ENCODE data around the gene SLC15A1. TPM values are rescaled to one million over a fixed set of nuclear protein-coding genes. Genes with fewer than 3 reads are reported as not detected.

SLC15A1 gene
- total RNA-seq, 4 donors from 2014 or later, result 0.19 to 5.3 (median 2.3) TPM

DNA sequence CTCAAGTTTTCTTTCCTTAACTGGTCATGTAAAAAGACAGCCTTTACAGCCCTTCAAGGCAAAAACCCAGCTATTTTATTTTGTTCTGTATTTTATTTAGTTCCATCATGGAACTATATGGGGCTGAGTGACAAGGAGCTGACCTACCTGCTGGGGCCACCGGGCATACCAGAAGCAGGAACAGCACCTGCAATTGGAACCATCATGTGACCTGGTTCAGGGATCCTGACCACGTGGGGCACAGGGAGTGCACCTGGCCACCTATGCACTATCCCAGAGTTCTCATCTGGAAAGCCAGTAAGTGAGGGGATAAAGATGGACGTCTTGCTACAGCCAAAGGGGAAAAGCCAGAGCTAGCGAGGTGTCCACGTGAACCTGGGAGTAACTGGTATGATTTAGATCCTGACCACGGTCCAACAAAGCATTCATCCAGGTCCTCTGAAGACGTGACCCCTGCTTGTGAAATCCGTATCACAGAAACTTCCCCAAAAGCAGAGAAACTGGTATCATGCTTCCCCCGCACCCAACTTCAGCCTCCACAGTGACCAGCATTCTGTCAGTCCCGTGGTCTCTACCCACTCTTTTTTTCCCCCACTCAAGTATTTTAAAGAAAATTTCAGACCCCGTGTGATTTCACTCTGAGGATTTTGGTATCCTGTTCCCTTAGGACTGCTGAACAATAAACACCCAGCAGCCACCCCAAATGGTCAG lies 40.5 kb upstream of the SLC15A1 start:
- no peaks in the 10 kb centered on the region for H3K4me1 ChIP-seq
- intact Hi-C loops (cut with DNase I), result no loop called here
- H3K4me3 ChIP-seq, result no peak overlapping the region
- no peak overlapping the region for H3K27ac ChIP-seq
- H3K27me3 ChIP-seq, result no peaks in the 10 kb centered on the region
- DNase-seq, result no peak
- TF ChIP-seq, protein P1, sequence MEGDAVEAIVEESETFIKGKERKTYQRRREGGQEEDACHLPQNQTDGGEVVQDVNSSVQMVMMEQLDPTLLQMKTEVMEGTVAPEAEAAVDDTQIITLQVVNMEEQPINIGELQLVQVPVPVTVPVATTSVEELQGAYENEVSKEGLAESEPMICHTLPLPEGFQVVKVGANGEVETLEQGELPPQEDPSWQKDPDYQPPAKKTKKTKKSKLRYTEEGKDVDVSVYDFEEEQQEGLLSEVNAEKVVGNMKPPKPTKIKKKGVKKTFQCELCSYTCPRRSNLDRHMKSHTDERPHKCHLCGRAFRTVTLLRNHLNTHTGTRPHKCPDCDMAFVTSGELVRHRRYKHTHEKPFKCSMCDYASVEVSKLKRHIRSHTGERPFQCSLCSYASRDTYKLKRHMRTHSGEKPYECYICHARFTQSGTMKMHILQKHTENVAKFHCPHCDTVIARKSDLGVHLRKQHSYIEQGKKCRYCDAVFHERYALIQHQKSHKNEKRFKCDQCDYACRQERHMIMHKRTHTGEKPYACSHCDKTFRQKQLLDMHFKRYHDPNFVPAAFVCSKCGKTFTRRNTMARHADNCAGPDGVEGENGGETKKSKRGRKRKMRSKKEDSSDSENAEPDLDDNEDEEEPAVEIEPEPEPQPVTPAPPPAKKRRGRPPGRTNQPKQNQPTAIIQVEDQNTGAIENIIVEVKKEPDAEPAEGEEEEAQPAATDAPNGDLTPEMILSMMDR (IDR thresholded peaks at IDR 0.05), result no peak
- TF ChIP-seq POLR2A (IDR thresholded peaks at IDR 0.05), result no peak
- no peaks in the 10 kb centered on the region for H3K9me3 ChIP-seq
- WGBS, 2 donors, result 84 to 88% methylated on average over 6 to 11 of the region's 11 CpGs
- H3K36me3 ChIP-seq, result peaks cover 8 to 61% (median 19%) of the 10 kb centered on the region in 3 donors

GRCh38 chr13:98792321-98792720 lies 39.8 kb upstream of the SLC15A1 start:
- intact Hi-C loops (cut with DNase I), result no loop called here
- DNase-seq, result no peak
- no peak overlapping the region for H3K27ac ChIP-seq
- 82 to 89% methylated on average over 6 to 9 of the region's 9 CpGs for WGBS, 2 donors
- H3K9me3 ChIP-seq, result no peaks in the 10 kb centered on the region
- no peak for TF ChIP-seq POLR2A (IDR thresholded peaks at IDR 0.05)
- TF ChIP-seq, protein P1 (IDR thresholded peaks at IDR 0.05), result no peak
- H3K36me3 ChIP-seq, result peaks cover 8 to 55% (median 18%) of the 10 kb centered on the region in 3 donors
- peaks cover 0 to 3% (median 0%) of the 10 kb centered on the region in 4 donors for H3K27me3 ChIP-seq
- no peak overlapping the region for H3K4me3 ChIP-seq
- H3K4me1 ChIP-seq, result no peaks in the 10 kb centered on the region

DNA sequence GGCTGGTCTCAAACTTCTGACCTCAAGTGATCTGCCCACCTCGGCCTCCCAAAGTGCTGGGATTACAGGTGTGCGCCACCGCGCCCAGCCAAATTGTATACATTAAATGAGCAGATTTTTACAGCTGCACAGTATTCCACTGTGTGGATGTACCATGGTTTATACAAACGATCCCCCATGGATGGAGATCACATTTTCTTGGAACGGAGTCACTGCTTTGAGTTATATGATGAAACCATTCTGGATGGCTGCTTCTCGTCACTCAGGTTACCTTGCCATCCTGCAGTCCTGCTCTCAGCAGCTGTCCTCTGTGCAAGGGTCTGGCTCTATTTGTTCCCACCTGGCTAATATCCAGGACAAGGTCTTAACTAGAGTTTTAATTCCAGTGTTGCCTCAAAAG lies 39.1 kb upstream of the SLC15A1 start:
- H3K4me3 ChIP-seq, result no peak overlapping the region
- no peaks in the 10 kb centered on the region for H3K4me1 ChIP-seq
- DNase-seq, result no peak
- intact Hi-C loops (cut with DNase I), result no loop called here
- H3K36me3 ChIP-seq, result peaks cover 8 to 48% (median 12%) of the 10 kb centered on the region in 3 donors
- no peaks in the 10 kb centered on the region for H3K9me3 ChIP-seq
- TF ChIP-seq, protein P1 (IDR thresholded peaks at IDR 0.05), result no peak
- no peak for TF ChIP-seq POLR2A (IDR thresholded peaks at IDR 0.05)
- WGBS, 2 donors, result 89 to 93% methylated on average over 7 of the region's 7 CpGs
- H3K27me3 ChIP-seq, result peaks cover 0 to 8% (median 0%) of the 10 kb centered on the region in 4 donors
- no peak overlapping the region for H3K27ac ChIP-seq

DNA sequence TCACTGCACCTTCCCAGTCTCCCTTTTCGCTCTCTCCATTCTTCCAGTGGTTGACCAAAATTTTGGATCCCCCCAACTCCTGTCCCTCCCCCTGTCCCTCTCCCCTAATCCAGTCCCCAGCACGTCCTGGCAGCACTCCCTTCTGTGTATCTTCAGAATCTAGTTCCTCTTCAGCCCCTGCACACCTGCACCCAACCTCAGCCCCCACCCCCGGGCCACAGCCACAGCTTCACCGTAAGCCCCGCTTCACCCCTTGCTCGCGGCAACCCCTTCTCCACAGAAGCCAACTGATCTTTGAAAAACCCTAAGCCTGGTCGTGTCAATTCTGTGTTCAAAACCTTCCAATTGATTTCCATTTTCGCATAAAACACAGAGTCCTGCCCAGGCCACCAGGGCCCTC lies 35.5 kb upstream of the SLC15A1 start:
- Histone ChIP-seq H3K4me3 (no peak overlapping the region), H3K36me3 (peaks cover 0 to 12% (median 4%) of the 10 kb centered on the region in 3 donors), H3K9me3 (no peaks in the 10 kb centered on the region), H3K27me3 (peaks cover 0 to 9% (median 0%) of the 10 kb centered on the region in 4 donors), H3K27ac (no peak overlapping the region), H3K4me1 (no peaks in the 10 kb centered on the region)
- intact Hi-C loops (cut with DNase I), result no loop called here
- no peak for DNase-seq
- TF ChIP-seq, protein P1 (IDR thresholded peaks at IDR 0.05), result no peak
- no peak for TF ChIP-seq POLR2A (IDR thresholded peaks at IDR 0.05)
- WGBS, 2 donors, result 80 to 87% methylated on average over 9 of the region's 9 CpGs

DNA sequence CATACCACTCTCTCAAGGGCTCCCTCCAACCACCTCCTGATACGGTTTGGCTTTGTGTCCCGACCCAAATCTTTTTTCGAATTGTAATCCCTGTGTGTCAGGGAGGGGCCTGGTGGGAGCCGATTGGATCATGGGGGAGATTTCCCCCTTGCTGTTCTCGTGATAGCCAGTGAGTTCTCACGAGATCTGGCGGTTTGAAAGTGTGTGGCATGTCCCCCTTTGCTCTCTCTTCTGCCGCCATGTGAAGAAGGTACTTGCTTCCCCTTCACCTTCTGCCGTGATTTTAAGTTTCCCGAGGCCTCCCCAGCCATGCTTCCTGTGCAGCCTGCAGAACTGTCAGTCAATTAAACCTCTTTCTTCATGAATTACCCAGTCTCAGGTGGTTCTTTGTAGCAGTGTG lies 34.7 kb upstream of the SLC15A1 start:
- Histone ChIP-seq H3K4me3 (no peak overlapping the region), H3K9me3 (no peaks in the 10 kb centered on the region), H3K36me3 (peaks cover 0 to 3% (median 0%) of the 10 kb centered on the region in 3 donors), H3K4me1 (no peaks in the 10 kb centered on the region), H3K27ac (no peak overlapping the region), H3K27me3 (peaks cover 0 to 9% (median 0%) of the 10 kb centered on the region in 4 donors)
- DNase-seq, result no peak
- intact Hi-C loops (cut with DNase I), result no loop called here
- WGBS, 2 donors, result 66 to 70% methylated on average over 10 of the region's 10 CpGs
- no peak for TF ChIP-seq POLR2A (IDR thresholded peaks at IDR 0.05)
- TF ChIP-seq, protein P1 (IDR thresholded peaks at IDR 0.05), result no peak

Measured in esophagus squamous epithelium (tissue), 5 donors.